H1 (cell line): ENCODE results near the gene LCN2. TPM values are rescaled to one million over a fixed set of nuclear protein-coding genes. Genes with fewer than 3 reads are reported as not detected.

Experiments used
- ASH2L ChIP-seq: fragments of 200-600, 300-600 bp; sonication (generic); IDR thresholded peaks from one replicate; pipeline ENCODE4 v1.7.1; 2017; ENCODE audit warnings: low read length
- BCL11A ChIP-seq, 2 experiments: IDR thresholded peaks; one replicate each; pipeline ENCODE4 v1.6.1; 2011; ENCODE audit warnings: low read depth in 2 of 2, low read length in 2 of 2, mild to moderate bottlenecking in 2 of 2
- CBX5 ChIP-seq: fragments of 300-800, 300-1000 bp; sonication (generic); IDR thresholded peaks from 2 replicates; pipeline ENCODE4 v1.7.1; 2016; ENCODE audit warnings: antibody characterized with exemption, low read length, low read depth
- CHD1 ChIP-seq: IDR thresholded peaks from 2 replicates; pipeline ENCODE4 v1.6.1; 2012; ENCODE audit warnings: low read depth, low read length, improper control_type of control experiment
- FOSL1 ChIP-seq: IDR thresholded peaks from 2 replicates; pipeline ENCODE4 v1.6.1; 2011; ENCODE audit warnings: mild to moderate bottlenecking, low read depth, low read length, moderate library complexity; ENCODE audit not compliant: insufficient read depth
- KDM1A ChIP-seq: fragments of 200-600, 300-600 bp; sonication (generic); IDR thresholded peaks from 2 replicates; pipeline ENCODE4 v1.7.1; 2016; ENCODE audit warnings: mild to moderate bottlenecking, low read length, borderline replicate concordance
- KDM4A ChIP-seq: IDR thresholded peaks from one replicate; pipeline ENCODE4 v1.7.1; 2012; ENCODE audit warnings: low read depth, mild to moderate bottlenecking, moderate library complexity, low read length, inconsistent platforms; ENCODE audit not compliant: severe bottlenecking
- PHF8 ChIP-seq: fragments of 200-600 bp; sonication (generic); conservative IDR thresholded peaks from 2 replicates; pipeline ENCODE4 v1.7.1; 2012; ENCODE audit warnings: low read depth, mild to moderate bottlenecking, inconsistent platforms, low read length, moderate library complexity
- RAD21 ChIP-seq, 2 experiments: IDR thresholded peaks in 1 of 2; conservative IDR thresholded peaks in 1 of 2; 2 replicates each; pipeline ENCODE4 v1.6.1; 2011; ENCODE audit warnings: low read depth in 2 of 2, low read length in 2 of 2, improper control_type of control experiment in 1 of 2, inconsistent platforms in 1 of 2, mild to moderate bottlenecking in 1 of 2, moderate library complexity in 1 of 2
- RNF2 ChIP-seq: fragments of 200-900, 300-1000 bp; sonication (generic); IDR thresholded peaks from 2 replicates; pipeline ENCODE4 v1.7.1; 2016; ENCODE audit warnings: borderline replicate concordance, low read depth, mild to moderate bottlenecking, antibody characterized with exemption, low read length; ENCODE audit not compliant: poor library complexity, severe bottlenecking; ENCODE audit errors: missing control alignments
- SIN3A ChIP-seq, 2 experiments: IDR thresholded peaks in 1 of 2; conservative IDR thresholded peaks in 1 of 2; 2 replicates each; pipeline ENCODE4 v1.6.1; 2011 to 2012; ENCODE audit warnings: low read length in 2 of 2, improper control_type of control experiment in 1 of 2, low read depth in 1 of 2, mild to moderate bottlenecking in 1 of 2
- SP4 ChIP-seq: IDR thresholded peaks from 2 replicates; pipeline ENCODE4 v1.6.1; 2012; ENCODE audit warnings: low read length, inconsistent platforms
- TAF1 ChIP-seq: IDR thresholded peaks from 2 replicates; pipeline ENCODE4 v1.6.1; 2011; ENCODE audit warnings: mild to moderate bottlenecking, low read depth, low read length
- TAF7 ChIP-seq: optimal IDR thresholded peaks from 2 replicates; pipeline ENCODE3; 2011; ENCODE audit warnings: low read depth, mild to moderate bottlenecking, inconsistent platforms, low read length, moderate library complexity, borderline replicate concordance
- TBP ChIP-seq: IDR thresholded peaks from 2 replicates; pipeline ENCODE4 v1.6.1; 2011; ENCODE audit warnings: low read depth, low read length, improper control_type of control experiment
- YY1 ChIP-seq: IDR thresholded peaks from 2 replicates; pipeline ENCODE4 v1.6.1; 2011; ENCODE audit warnings: low read depth, mild to moderate bottlenecking, low read length
- ZNF274 ChIP-seq: IDR thresholded peaks from 2 replicates; pipeline ENCODE4 v1.7.0; 2012; ENCODE audit warnings: low read length, borderline replicate concordance; ENCODE audit errors: extremely low read depth
- polyA plus RNA-seq, 7 experiments: library from polyadenylated mRNA; depleted of rRNA in 3 of 7; stranded (reverse) in 5 of 7; unstranded in 2 of 7; fragments of >200 nt in 5 of 7; fragments of 200-250 nt in 2 of 7; gene quantifications; 1 replicate in 5 of 7; 2 replicates in 1 of 7; 4 replicates in 1 of 7; pipeline versions ENCODE4 v1.2.1 to v1.2.3, GENCODE V29; 2011 to 2013; ENCODE audit warnings: missing spikeins in 2 of 7, mixed read lengths in 2 of 7
- total RNA-seq: library from RNA; stranded (reverse); fragmentation: NEBNext Ultra II Directional; extraction: Animal tissue kit (Norgen Biotek cat#: 25700); gene quantifications from 2 replicates; pipeline ENCODE4 v1.2.1, GENCODE V29; 2021
- TF ChIP-seq, protein P1 (sequence below): IDR thresholded peaks from 2 replicates; pipeline ENCODE4 v1.6.1; 2011; ENCODE audit warnings: low read depth, mild to moderate bottlenecking, low read length; ENCODE audit not compliant: insufficient read depth
- TF ChIP-seq, protein P2 (sequence below), 3 experiments: IDR thresholded peaks; 1 replicate in 2 of 3; 2 replicates in 1 of 3; pipeline versions ENCODE4 v1.5.1 to v1.6.1; 2011; ENCODE audit warnings: low read length in 3 of 3, mild to moderate bottlenecking in 3 of 3, inconsistent platforms in 2 of 3, low read depth in 1 of 3, moderate library complexity in 1 of 3; ENCODE audit not compliant: insufficient read depth in 1 of 3; ENCODE audit errors: control extremely low read depth in 1 of 3
- TF ChIP-seq, protein P3 (sequence below): IDR thresholded peaks from 2 replicates; pipeline ENCODE4 v1.6.1; 2012; ENCODE audit warnings: inconsistent platforms

LCN2 gene
- total and polyA plus RNA-seq, 2 of the 8 experiments (the other 6 are each of a cell fraction or from before 2014, with no cell fraction given): 1.1 to 1.6 TPM

DNA sequence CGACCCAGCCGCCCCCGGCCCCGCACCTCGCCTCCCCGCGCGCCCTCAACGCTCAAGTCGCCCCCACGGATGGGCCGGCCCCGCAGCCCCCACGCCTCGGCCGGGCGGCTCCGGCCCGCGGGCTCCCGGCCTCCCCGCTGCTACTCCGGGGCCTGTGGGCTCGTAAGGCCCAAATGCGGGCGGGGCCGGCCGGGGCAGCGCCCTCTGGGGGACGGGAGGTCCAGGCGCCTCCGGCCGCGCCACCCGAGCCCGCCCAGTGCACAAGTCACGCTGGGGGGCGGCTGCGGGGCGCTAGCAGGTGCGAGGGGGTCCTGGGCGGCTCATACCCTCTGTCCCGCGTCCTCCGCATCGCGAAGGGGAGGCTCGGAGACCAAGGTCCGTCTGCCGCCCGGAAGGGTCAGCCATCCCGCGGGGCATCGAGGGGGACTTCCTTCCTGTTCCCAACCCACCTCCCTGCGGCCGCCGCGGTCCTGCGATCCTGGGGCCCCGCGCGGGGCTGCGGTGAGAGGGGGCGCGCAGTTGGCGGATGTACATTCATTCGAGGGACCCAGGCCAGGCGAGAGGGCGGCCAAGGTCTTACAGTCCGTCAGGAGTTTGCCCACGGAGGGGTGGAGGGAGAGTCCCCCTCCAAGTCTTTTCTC lies 42.3 kb downstream of the LCN2 start, which contains the start of gene CIZ1 (continued):
- TF ChIP-seq SP4 (no peak), CBX5 (no peak), TBP (peak; percentile 40; the same call in 1 of the 2 replicates), RNF2 (no peak), ASH2L (peak; percentile 37), SIN3A (conservative IDR thresholded peaks at IDR 0.05 in 1 of 2, IDR thresholded peaks at IDR 0.05 in 1 of 2; ENCODE audit: low read depth in 1 of 2, low read length in 2 of 2) (peak in 1 of 2 experiments; percentile 56; a peak in 1 of 4 replicates), RAD21 (IDR thresholded peaks at IDR 0.05 in 1 of 2, conservative IDR thresholded peaks at IDR 0.05 in 1 of 2; ENCODE audit: low read depth in 2 of 2, low read length in 2 of 2) (peak in 1 of 2 experiments; percentile 15; a peak in 1 of 4 replicates), YY1 (no peak), KDM4A (peak; percentile 84), TAF7 (peak; percentile 50), ZNF274 (no peak), PHF8 (peak; percentile 73), FOSL1 (no peak), BCL11A (IDR thresholded peaks at IDR 0.05; ENCODE audit: low read depth in 2 of 2, low read length in 2 of 2) (no peak), TAF1 (peak; percentile 42; the same call in 1 of the 2 replicates), CHD1 (no peak), KDM1A (no peak)
- TF ChIP-seq, protein P1, sequence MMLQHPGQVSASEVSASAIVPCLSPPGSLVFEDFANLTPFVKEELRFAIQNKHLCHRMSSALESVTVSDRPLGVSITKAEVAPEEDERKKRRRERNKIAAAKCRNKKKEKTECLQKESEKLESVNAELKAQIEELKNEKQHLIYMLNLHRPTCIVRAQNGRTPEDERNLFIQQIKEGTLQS: no peak
- TF ChIP-seq, protein P2, sequence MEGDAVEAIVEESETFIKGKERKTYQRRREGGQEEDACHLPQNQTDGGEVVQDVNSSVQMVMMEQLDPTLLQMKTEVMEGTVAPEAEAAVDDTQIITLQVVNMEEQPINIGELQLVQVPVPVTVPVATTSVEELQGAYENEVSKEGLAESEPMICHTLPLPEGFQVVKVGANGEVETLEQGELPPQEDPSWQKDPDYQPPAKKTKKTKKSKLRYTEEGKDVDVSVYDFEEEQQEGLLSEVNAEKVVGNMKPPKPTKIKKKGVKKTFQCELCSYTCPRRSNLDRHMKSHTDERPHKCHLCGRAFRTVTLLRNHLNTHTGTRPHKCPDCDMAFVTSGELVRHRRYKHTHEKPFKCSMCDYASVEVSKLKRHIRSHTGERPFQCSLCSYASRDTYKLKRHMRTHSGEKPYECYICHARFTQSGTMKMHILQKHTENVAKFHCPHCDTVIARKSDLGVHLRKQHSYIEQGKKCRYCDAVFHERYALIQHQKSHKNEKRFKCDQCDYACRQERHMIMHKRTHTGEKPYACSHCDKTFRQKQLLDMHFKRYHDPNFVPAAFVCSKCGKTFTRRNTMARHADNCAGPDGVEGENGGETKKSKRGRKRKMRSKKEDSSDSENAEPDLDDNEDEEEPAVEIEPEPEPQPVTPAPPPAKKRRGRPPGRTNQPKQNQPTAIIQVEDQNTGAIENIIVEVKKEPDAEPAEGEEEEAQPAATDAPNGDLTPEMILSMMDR (IDR thresholded peaks at IDR 0.05; ENCODE audit: control extremely low read depth in 1 of 3, insufficient read depth in 1 of 3, low read depth in 1 of 3, low read length in 3 of 3): peak; percentile 79 to 86 (median 80)
- TF ChIP-seq, protein P3, sequence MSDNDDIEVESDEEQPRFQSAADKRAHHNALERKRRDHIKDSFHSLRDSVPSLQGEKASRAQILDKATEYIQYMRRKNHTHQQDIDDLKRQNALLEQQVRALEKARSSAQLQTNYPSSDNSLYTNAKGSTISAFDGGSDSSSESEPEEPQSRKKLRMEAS: 0 out of 2 replicates have a peak, but pooled peaks have one; percentile 12
